CD14-positive monocyte (primary cell): ENCODE results near the gene PPIB. TPM values are rescaled to one million over a fixed set of nuclear protein-coding genes. Genes with fewer than 3 reads are reported as not detected.

Experiments
- DNase-seq, 3 donors: peaks; one replicate each; pipeline ENCODE4 v3.0.0-alpha.2; 2011 to 2022
- H2AFZ ChIP-seq: 2 replicates; pipeline ENCODE4 v1.6.0; 2012; ENCODE audit warnings: mild to moderate bottlenecking, low read depth, low read length, inconsistent platforms; ENCODE audit not compliant: insufficient read depth, poor library complexity, severe bottlenecking
- H3K27ac ChIP-seq, 2 donors: 1 replicate in 1 of 2; 2 replicates in 1 of 2; pipeline ENCODE4 v1.5.1; 2012 to 2013; ENCODE audit warnings: low read length in 2 of 2, control low read depth in 1 of 2, inconsistent platforms in 1 of 2, low read depth in 1 of 2, mild to moderate bottlenecking in 1 of 2
- H3K27me3 ChIP-seq, 2 donors: one replicate each; pipeline versions ENCODE4 v1.6.0 to v1.6.1; 2011 to 2013; ENCODE audit warnings: low read length in 2 of 2; ENCODE audit not compliant: control insufficient read depth in 2 of 2, insufficient read depth in 2 of 2
- H3K36me3 ChIP-seq, 2 donors: replicated peaks in 1 of 2; 1 replicate in 1 of 2; 2 replicates in 1 of 2; pipeline versions ENCODE4 v1.5.1 to v1.6.1; 2012 to 2013; ENCODE audit warnings: low read length in 2 of 2, control low read depth in 1 of 2, inconsistent platforms in 1 of 2, mild to moderate bottlenecking in 1 of 2; ENCODE audit not compliant: insufficient read depth in 2 of 2, control insufficient read depth in 1 of 2
- H3K4me1 ChIP-seq, 2 donors: 1 replicate in 1 of 2; 2 replicates in 1 of 2; pipeline versions ENCODE4 v1.5.1 to v1.6.1; 2012 to 2013; ENCODE audit warnings: low read length in 2 of 2, control low read depth in 1 of 2, inconsistent platforms in 1 of 2, mild to moderate bottlenecking in 1 of 2, moderate library complexity in 1 of 2; ENCODE audit not compliant: insufficient read depth in 2 of 2, control insufficient read depth in 1 of 2
- H3K4me2 ChIP-seq: replicated peaks from 2 replicates; pipeline ENCODE3; 2012; ENCODE audit warnings: low read length, moderate library complexity, mild to moderate bottlenecking; ENCODE audit not compliant: poor library complexity, severe bottlenecking; ENCODE audit errors: extremely low read depth
- H3K4me3 ChIP-seq, 3 experiments: fragments of 200-600 bp in 1 of 3; sonication (generic) in 1 of 3; replicated peaks in 1 of 3; 1 replicate in 2 of 3; 2 replicates in 1 of 3; pipeline ENCODE4 v1.5.1; 2011 to 2013; ENCODE audit warnings: low read length in 3 of 3, mild to moderate bottlenecking in 3 of 3, control low read depth in 2 of 3, low read depth in 2 of 3, inconsistent platforms in 1 of 3, moderate library complexity in 1 of 3
- H3K79me2 ChIP-seq: 2 replicates; pipeline ENCODE4 v1.6.0; 2012; ENCODE audit warnings: mild to moderate bottlenecking, control low read depth, inconsistent platforms, low read length, moderate library complexity; ENCODE audit not compliant: insufficient read depth
- H3K9ac ChIP-seq: 2 replicates; pipeline ENCODE4 v1.6.0; 2017; ENCODE audit warnings: low read length, mild to moderate bottlenecking; ENCODE audit not compliant: insufficient read depth, poor library complexity, severe bottlenecking
- H3K9me3 ChIP-seq, 2 donors: replicated peaks in 1 of 2; 1 replicate in 1 of 2; 2 replicates in 1 of 2; pipeline versions ENCODE4 v1.5.1 to v1.6.1; 2012 to 2013; ENCODE audit warnings: low read length in 2 of 2, control low read depth in 1 of 2; ENCODE audit not compliant: control insufficient read depth in 1 of 2, insufficient read depth in 1 of 2
- H4K20me1 ChIP-seq: 2 replicates; pipeline ENCODE4 v1.6.0; 2012; ENCODE audit warnings: mild to moderate bottlenecking, low read length, control low read depth, moderate library complexity; ENCODE audit not compliant: insufficient read depth
- H3K27ac Mint-ChIP-seq, 7 donors: one replicate each; pipeline ENCODE4 v1.8.0; 2020; ENCODE audit warnings: mild to moderate bottlenecking in 7 of 7, mixed read lengths in 7 of 7, moderate library complexity in 6 of 7, inconsistent platforms in 2 of 7
- H3K27me3 Mint-ChIP-seq, 3 donors: one replicate each; pipeline ENCODE4 v1.8.0; 2021 to 2022; ENCODE audit warnings: low read depth in 3 of 3, mild to moderate bottlenecking in 3 of 3, mixed read lengths in 3 of 3, moderate library complexity in 3 of 3, inconsistent platforms in 1 of 3
- H3K36me3 Mint-ChIP-seq, 2 donors: one replicate each; pipeline ENCODE4 v1.8.0; 2020; ENCODE audit warnings: mixed read lengths in 2 of 2, inconsistent platforms in 1 of 2, mild to moderate bottlenecking in 1 of 2
- H3K4me1 Mint-ChIP-seq: one replicate; pipeline ENCODE4 v1.8.0; 2020; ENCODE audit warnings: mild to moderate bottlenecking, mixed read lengths
- H3K4me3 Mint-ChIP-seq, 2 donors: one replicate each; pipeline ENCODE4 v1.8.0; 2020; ENCODE audit warnings: mild to moderate bottlenecking in 2 of 2, mixed read lengths in 2 of 2, moderate library complexity in 1 of 2
- H3K9me3 Mint-ChIP-seq, 7 donors: one replicate each; pipeline ENCODE4 v1.8.0; 2020 to 2022; ENCODE audit warnings: mixed read lengths in 7 of 7, mild to moderate bottlenecking in 6 of 7, moderate library complexity in 6 of 7, inconsistent platforms in 2 of 7
- CTCF ChIP-seq: fragments of 200-600 bp; IDR thresholded peaks from one replicate; pipeline ENCODE4 v1.8.0; 2022; ENCODE audit warnings: antibody characterized with exemption, mild to moderate bottlenecking
- WGBS: methylation state at CpG from one replicate; pipeline ENCODE4 v1.1.5; 2013; ENCODE audit warnings: missing lambda C conversion rate; ENCODE audit not compliant: insufficient coverage; 5-methylcytosine and 5-hydroxymethylcytosine counted together
- intact Hi-C, 2 donors: fragments of 100-400 bp; cut with micrococcal nuclease; formaldehyde crosslinking; loops; one replicate each; pipeline versions ENCODE4 v1.15.0 to v1.15.1; 2023
- polyA plus RNA-seq, 3 donors: library from polyadenylated mRNA; depleted of rRNA in 1 of 3; unstranded in 2 of 3; stranded (reverse) in 1 of 3; fragments of 300-500 nt in 2 of 3; fragments of >200 nt in 1 of 3; fragmentation: Illumina TruSeq in 2 of 3; gene quantifications; 1 replicate in 2 of 3; 2 replicates in 1 of 3; pipeline ENCODE4 v1.2.3, GENCODE V29; 2012 to 2021
- small RNA-seq: library from RNA; depleted of rRNA; stranded (forward); fragments of <200 nt; gene quantifications from one replicate; pipeline ENCODE3, GENCODE V24; 2012; ENCODE audit warnings: low read depth; ENCODE audit not compliant: insufficient read length

The PPIB gene
- polyA plus RNA-seq, 3 donors = 224 to 532 (median 520) TPM

- Histone ChIP-seq H3K9ac (no peak overlapping the region), H3K36me3 (peaks cover 0 to 5% of the 10 kb centered on the region in 2 donors), H4K20me1 (peaks cover 83% of the 10 kb centered on the region), H3K4me1 (peaks cover 50 to 72% of the 10 kb centered on the region in 2 donors), H3K27me3 (no peaks in the 10 kb centered on the region), H3K27ac (peak overlapping the region in 1 of 2 donors; percentile 47), H3K9me3 (no peaks in the 10 kb centered on the region), H3K4me2 (no peak overlapping the region), H3K79me2 (peaks cover 100% of the 10 kb centered on the region), H3K4me3 (no peak overlapping the region), H2AFZ (no peak overlapping the region)
- intact Hi-C loops = no loop called here
- Mint-ChIP-seq H3K4me1 (peaks cover 65% of the 10 kb centered on the region), H3K4me3 (no peak overlapping the region), H3K9me3 (no peaks in the 10 kb centered on the region), H3K27me3 (no peaks in the 10 kb centered on the region), H3K27ac (peak overlapping the region in 1 of 7 donors; percentile 60), H3K36me3 (peaks cover 5 to 6% of the 10 kb centered on the region in 2 donors)
- 100% methylated on average over 1 of the region's 1 CpG for WGBS
- DNase-seq = no peak
- no peak for TF ChIP-seq CTCF
Observed at GRCh38 chr15:64107337-64107736, 55.5 kb downstream of the PPIB start.

Small RNAs within 50 kb of the gene (small RNA-seq; reads per million reads assigned to genes)
- not detected for gene RF00019

Other genes with a start within 250 kb of the PPIB start
- 1 to 10 TPM in 2 of 3 donors, under 1 TPM in 1; 0.59 to 4.1 (median 2.1) TPM for gene DAPK2, start 116.5 kb downstream of the PPIB start, polyA plus RNA-seq
- gene CIAO2A, start 69.2 kb downstream of the PPIB start, polyA plus RNA-seq = 100 to 1,000 TPM in 2 of 3 donors, 10 to 100 TPM in 1; 98.2 to 265 (median 261) TPM
- 100 to 1,000 TPM; 104 to 115 (median 115) TPM for gene SNX1, start 67.0 kb downstream of the PPIB start, polyA plus RNA-seq
- gene SNX22, start 11.3 kb downstream of the PPIB start, polyA plus RNA-seq = 1 to 10 TPM in 1 of 3 donors, under 1 TPM in 2; 0.19 to 1.2 (median 0.80) TPM
- gene CSNK1G1, start 193.2 kb upstream of the PPIB start, polyA plus RNA-seq = 1 to 10 TPM; 4.3 to 8.6 (median 7.7) TPM
- not detected for gene PCLAF, start 218.4 kb upstream of the PPIB start, polyA plus RNA-seq
- 10 to 100 TPM; 23.0 to 40.1 (median 35.6) TPM for gene TRIP4, start 224.8 kb upstream of the PPIB start, polyA plus RNA-seq